Activated naive CD4-positive, alpha-beta T cell treated with anti-CD3 and anti-CD28 coated beads, Interleukin-2, amount 10 ng/mL, durations not matched to agents 7 days and 5 days (primary cell): ENCODE data around the gene MAPK11.
A peak's percentile ranks its signal among the peaks of the same experiment; 100 is the strongest.

Experiments used
- CTCF ChIA-PET: fragments of 350-600 bp; sonication (Branson Sonifier 250); formaldehyde crosslinking; loops from one replicate; lab custom pipeline; 2021; ENCODE audit warnings: antibody characterized with exemption; lab: Charles Lee
- DNase-seq: peaks from one replicate; pipeline ENCODE4 v3.0.0-alpha.2; 2020
- H3K27ac Mint-ChIP-seq: one replicate; pipeline ENCODE4 v1.8.0; 2021; ENCODE audit warnings: mild to moderate bottlenecking, moderate library complexity, mixed read lengths
- H3K27me3 Mint-ChIP-seq: one replicate; pipeline ENCODE4 v1.8.0; 2021; ENCODE audit warnings: mild to moderate bottlenecking, mixed read lengths
- H3K36me3 Mint-ChIP-seq: one replicate; pipeline ENCODE4 v1.8.0; 2021; ENCODE audit warnings: mixed read lengths
- H3K4me1 Mint-ChIP-seq: one replicate; pipeline ENCODE4 v1.8.0; 2021; ENCODE audit warnings: mixed read lengths
- H3K4me3 Mint-ChIP-seq: one replicate; pipeline ENCODE4 v1.8.0; 2021; ENCODE audit warnings: mild to moderate bottlenecking, moderate library complexity, mixed read lengths
- H3K9me3 Mint-ChIP-seq: one replicate; pipeline ENCODE4 v1.8.0; 2021; ENCODE audit warnings: mixed read lengths

Gene MAPK11

GRCh38 chr22:50271519-50271970, 1.4 kb upstream of the MAPK11 start:
- CTCF ChIA-PET, result interaction anchor here (1.2 to 1.6 kb wide), 2 partner anchors 19 to 70 kb away, joined by 7 to 11 read pairs; no protein-coding TSS in a partner anchor
- peak; percentile 74 for DNase-seq
- H3K36me3 Mint-ChIP-seq, result no peaks in the 10 kb centered on the region
- H3K4me1 Mint-ChIP-seq, result peaks cover 19% of the 10 kb centered on the region
- no peaks in the 10 kb centered on the region for H3K9me3 Mint-ChIP-seq
- H3K27ac Mint-ChIP-seq, result no peak overlapping the region
- peaks cover 57% of the 10 kb centered on the region for H3K27me3 Mint-ChIP-seq
- H3K4me3 Mint-ChIP-seq, result no peak overlapping the region

GRCh38 chr22:50270666-50271394, 650 bp upstream of the MAPK11 start:
- DNase-seq, result peak; percentile 85
- CTCF ChIA-PET, result no interaction called here
- H3K27ac Mint-ChIP-seq, result peak overlapping the region; percentile 49
- H3K9me3 Mint-ChIP-seq, result no peaks in the 10 kb centered on the region
- H3K27me3 Mint-ChIP-seq, result peaks cover 63% of the 10 kb centered on the region
- H3K4me1 Mint-ChIP-seq, result peaks cover 19% of the 10 kb centered on the region
- H3K36me3 Mint-ChIP-seq, result no peaks in the 10 kb centered on the region
- H3K4me3 Mint-ChIP-seq, result peak overlapping the region; percentile 67

- CTCF ChIA-PET, result no interaction called here
- Mint-ChIP-seq H3K4me1 (peaks cover 19% of the 10 kb centered on the region), H3K27me3 (peaks cover 68% of the 10 kb centered on the region), H3K4me3 (peak overlapping the region; percentile 67), H3K36me3 (no peaks in the 10 kb centered on the region), H3K27ac (no peak overlapping the region), H3K9me3 (no peaks in the 10 kb centered on the region)
- no peak for DNase-seq
Measured at GRCh38 chr22:50269573-50269969, 609 bp downstream of the MAPK11 start.

GRCh38 chr22:50268655-50269113, 1.5 kb downstream of the MAPK11 start:
- DNase-seq, result no peak
- Mint-ChIP-seq H3K4me3 (no peak overlapping the region), H3K4me1 (peaks cover 19% of the 10 kb centered on the region), H3K9me3 (no peaks in the 10 kb centered on the region), H3K27me3 (peaks cover 70% of the 10 kb centered on the region), H3K36me3 (no peaks in the 10 kb centered on the region), H3K27ac (no peak overlapping the region)
- CTCF ChIA-PET, result interaction anchor here (1.5 kb wide), 1 partner anchor 25 kb away, joined by 5 read pairs; no protein-coding TSS in a partner anchor

GRCh38 chr22:50267591-50268390, 2.4 kb downstream of the MAPK11 start:
- no peaks in the 10 kb centered on the region for H3K36me3 Mint-ChIP-seq
- CTCF ChIA-PET, result interaction anchor here (1.0 to 1.5 kb wide), 3 partner anchors 17 to 192 kb away, joined by 3 to 5 read pairs (median 4); partner anchors contain the start of gene HDAC10
- H3K4me3 Mint-ChIP-seq, result no peak overlapping the region
- no peaks in the 10 kb centered on the region for H3K9me3 Mint-ChIP-seq
- H3K27ac Mint-ChIP-seq, result no peak overlapping the region
- H3K4me1 Mint-ChIP-seq, result peaks cover 19% of the 10 kb centered on the region
- H3K27me3 Mint-ChIP-seq, result peaks cover 70% of the 10 kb centered on the region
- DNase-seq, result peak; percentile 64

- CTCF ChIA-PET, result interaction anchor here (1.2 to 1.5 kb wide), 2 partner anchors 23 to 193 kb away, joined by 3 to 5 read pairs; no protein-coding TSS in a partner anchor
- Mint-ChIP-seq H3K27me3 (peaks cover 70% of the 10 kb centered on the region), H3K4me3 (no peak overlapping the region)
Measured at GRCh38 chr22:50266994-50267393, 3.2 kb downstream of the MAPK11 start.

GRCh38 chr22:50264946-50265669, 5.1 kb downstream of the MAPK11 start:
- H3K27me3 Mint-ChIP-seq, result peaks cover 70% of the 10 kb centered on the region
- H3K4me3 Mint-ChIP-seq, result no peak overlapping the region
- DNase-seq, result no peak
- peaks cover 20% of the 10 kb centered on the region for H3K4me1 Mint-ChIP-seq
- H3K27ac Mint-ChIP-seq, result no peak overlapping the region
- H3K9me3 Mint-ChIP-seq, result no peaks in the 10 kb centered on the region
- no peaks in the 10 kb centered on the region for H3K36me3 Mint-ChIP-seq
- CTCF ChIA-PET, result interaction anchor here (1.0 kb wide), 1 partner anchor 76 kb away, joined by 3 read pairs; no protein-coding TSS in a partner anchor

More at GRCh38 chr22:50266994-50267393, 3.2 kb downstream of the MAPK11 start:
- H3K9me3 Mint-ChIP-seq, result no peaks in the 10 kb centered on the region
- H3K27ac Mint-ChIP-seq, result no peak overlapping the region
- DNase-seq, result no peak
- peaks cover 26% of the 10 kb centered on the region for H3K4me1 Mint-ChIP-seq
- H3K36me3 Mint-ChIP-seq, result no peaks in the 10 kb centered on the region

- CTCF ChIA-PET, result interaction anchor here (1.0 to 2.1 kb wide), 2 partner anchors 11 to 77 kb away, joined by 3 to 7 read pairs; no protein-coding TSS in a partner anchor
- H3K27ac Mint-ChIP-seq, result no peak overlapping the region
- no peak for DNase-seq
- H3K4me3 Mint-ChIP-seq, result no peak overlapping the region
- H3K4me1 Mint-ChIP-seq, result peaks cover 17% of the 10 kb centered on the region
- H3K27me3 Mint-ChIP-seq, result peaks cover 75% of the 10 kb centered on the region
- no peaks in the 10 kb centered on the region for H3K9me3 Mint-ChIP-seq
- H3K36me3 Mint-ChIP-seq, result no peaks in the 10 kb centered on the region
Measured at GRCh38 chr22:50264104-50264745, 6.0 kb downstream of the MAPK11 start.

GRCh38 chr22:50262973-50263617, 7.1 kb downstream of the MAPK11 start:
- H3K9me3 Mint-ChIP-seq, result no peaks in the 10 kb centered on the region
- CTCF ChIA-PET, result interaction anchor here (1.1 to 2.1 kb wide), 3 partner anchors 10 to 79 kb away, joined by 4 to 7 read pairs (median 5); partner anchors contain the start of gene HDAC10
- no peak overlapping the region for H3K4me3 Mint-ChIP-seq
- no peaks in the 10 kb centered on the region for H3K36me3 Mint-ChIP-seq
- H3K27ac Mint-ChIP-seq, result no peak overlapping the region
- peaks cover 9% of the 10 kb centered on the region for H3K4me1 Mint-ChIP-seq
- H3K27me3 Mint-ChIP-seq, result peaks cover 74% of the 10 kb centered on the region
- no peak for DNase-seq

GRCh38 chr22:50262460-50262911, 7.7 kb downstream of the MAPK11 start:
- Mint-ChIP-seq H3K9me3 (no peaks in the 10 kb centered on the region), H3K4me1 (peaks cover 7% of the 10 kb centered on the region), H3K36me3 (no peaks in the 10 kb centered on the region), H3K27me3 (peaks cover 73% of the 10 kb centered on the region), H3K27ac (no peak overlapping the region), H3K4me3 (peak overlapping the region; percentile 56)
- CTCF ChIA-PET, result interaction anchor here (1.1 to 2.1 kb wide), 3 partner anchors 10 to 80 kb away, joined by 4 to 7 read pairs (median 5); partner anchors contain the start of gene HDAC10
- DNase-seq, result no peak

GRCh38 chr22:50261615-50262459, 8.3 kb downstream of the MAPK11 start, which contains the start of gene MAPK12:
TSS of gene MAPK12 (minus strand) at chr22:50261683. CDS start at chr22:50261509, 174 bp downstream.
- no peak for DNase-seq
- Mint-ChIP-seq H3K36me3 (no peaks in the 10 kb centered on the region), H3K27me3 (peaks cover 76% of the 10 kb centered on the region), H3K4me1 (peaks cover 7% of the 10 kb centered on the region), H3K4me3 (peak within 1 kb of the TSS; percentile 56), H3K27ac (no peak within 1 kb of the TSS), H3K9me3 (no peaks in the 10 kb centered on the region)
- CTCF ChIA-PET, result interaction anchor here (1.1 to 2.1 kb wide), 4 partner anchors 9 to 80 kb away, joined by 3 to 7 read pairs (median 4); partner anchors contain the start of gene HDAC10
